Measurements from ENCODE around the gene PLSCR5. TPM values are rescaled to one million over a fixed set of nuclear protein-coding genes. Genes with fewer than 3 reads are reported as not detected.

The PLSCR5 gene
- total RNA-seq, 4 donors from 2014 or later, result not detected

DNA sequence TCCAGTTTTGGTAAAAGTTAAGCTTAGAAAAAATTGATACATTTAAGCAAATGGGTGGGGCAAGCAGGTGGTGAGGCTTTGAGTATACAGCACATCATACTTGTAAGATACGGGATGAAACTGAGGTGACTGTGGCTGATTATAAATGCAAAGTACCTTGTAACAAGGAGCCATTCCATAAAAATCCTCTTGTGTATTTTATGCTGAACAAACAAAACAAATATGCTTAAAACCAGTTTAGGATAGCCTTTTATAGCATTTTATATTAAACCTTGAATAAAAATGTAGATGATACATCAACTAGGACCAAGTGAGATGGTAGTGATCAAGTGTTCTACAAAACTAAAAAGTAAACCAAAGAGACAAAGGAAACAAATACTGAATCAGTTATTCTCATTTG is 64.2 kb downstream of the PLSCR5 start:
- DNase-seq (ENCODE audit: low spot score), result no peak
- ATAC-seq (ENCODE audit: low FRiP score), result no peak
- TF ChIP-seq, protein P1, sequence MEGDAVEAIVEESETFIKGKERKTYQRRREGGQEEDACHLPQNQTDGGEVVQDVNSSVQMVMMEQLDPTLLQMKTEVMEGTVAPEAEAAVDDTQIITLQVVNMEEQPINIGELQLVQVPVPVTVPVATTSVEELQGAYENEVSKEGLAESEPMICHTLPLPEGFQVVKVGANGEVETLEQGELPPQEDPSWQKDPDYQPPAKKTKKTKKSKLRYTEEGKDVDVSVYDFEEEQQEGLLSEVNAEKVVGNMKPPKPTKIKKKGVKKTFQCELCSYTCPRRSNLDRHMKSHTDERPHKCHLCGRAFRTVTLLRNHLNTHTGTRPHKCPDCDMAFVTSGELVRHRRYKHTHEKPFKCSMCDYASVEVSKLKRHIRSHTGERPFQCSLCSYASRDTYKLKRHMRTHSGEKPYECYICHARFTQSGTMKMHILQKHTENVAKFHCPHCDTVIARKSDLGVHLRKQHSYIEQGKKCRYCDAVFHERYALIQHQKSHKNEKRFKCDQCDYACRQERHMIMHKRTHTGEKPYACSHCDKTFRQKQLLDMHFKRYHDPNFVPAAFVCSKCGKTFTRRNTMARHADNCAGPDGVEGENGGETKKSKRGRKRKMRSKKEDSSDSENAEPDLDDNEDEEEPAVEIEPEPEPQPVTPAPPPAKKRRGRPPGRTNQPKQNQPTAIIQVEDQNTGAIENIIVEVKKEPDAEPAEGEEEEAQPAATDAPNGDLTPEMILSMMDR (IDR thresholded peaks at IDR 0.05), result no peak

DNA sequence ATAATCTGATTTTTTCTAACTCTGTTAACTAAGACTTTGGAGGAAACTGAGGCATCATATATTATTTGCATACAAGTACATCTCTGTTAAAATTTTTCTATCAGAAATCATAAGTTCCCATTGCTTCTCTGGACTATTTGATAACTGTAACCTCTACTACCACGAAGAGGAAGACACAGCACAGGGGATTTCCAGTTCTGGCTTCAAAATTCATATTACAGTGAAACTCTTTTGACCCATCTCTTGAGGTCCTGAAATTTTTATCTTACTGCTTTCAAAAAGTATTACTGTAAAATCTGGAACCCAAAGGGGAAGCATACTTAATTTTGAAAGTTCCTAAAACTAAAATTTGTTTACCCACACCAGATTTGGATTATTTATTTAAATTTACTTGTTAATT is 64.9 kb downstream of the PLSCR5 start:
- TF ChIP-seq, protein P1 (IDR thresholded peaks at IDR 0.05), result no peak
- DNase-seq (ENCODE audit: low spot score), result no peak
- ATAC-seq (ENCODE audit: low FRiP score), result no peak

DNA sequence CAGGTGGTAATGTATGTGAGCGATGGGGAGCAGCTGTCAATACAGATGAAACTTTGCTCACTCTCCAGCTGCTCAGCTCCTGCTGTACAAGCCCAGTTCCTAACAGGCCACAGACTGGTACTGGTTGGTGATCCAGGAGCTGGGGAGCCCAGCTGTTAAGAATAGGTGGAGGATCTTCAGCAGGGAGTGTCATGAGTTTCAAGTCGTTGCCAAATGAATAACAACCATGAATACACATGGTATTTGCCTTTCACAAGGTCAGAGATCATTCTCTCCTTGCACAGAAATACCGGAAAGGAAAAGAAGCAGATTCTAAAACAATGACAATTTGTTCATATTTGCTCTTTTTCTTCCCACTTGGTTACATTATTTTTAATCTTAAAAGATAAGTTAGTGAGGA is 65.8 kb downstream of the PLSCR5 start:
- no peak for ATAC-seq (ENCODE audit: low FRiP score)
- no peak for DNase-seq (ENCODE audit: low spot score)
- TF ChIP-seq, protein P1 (IDR thresholded peaks at IDR 0.05), result no peak

DNA sequence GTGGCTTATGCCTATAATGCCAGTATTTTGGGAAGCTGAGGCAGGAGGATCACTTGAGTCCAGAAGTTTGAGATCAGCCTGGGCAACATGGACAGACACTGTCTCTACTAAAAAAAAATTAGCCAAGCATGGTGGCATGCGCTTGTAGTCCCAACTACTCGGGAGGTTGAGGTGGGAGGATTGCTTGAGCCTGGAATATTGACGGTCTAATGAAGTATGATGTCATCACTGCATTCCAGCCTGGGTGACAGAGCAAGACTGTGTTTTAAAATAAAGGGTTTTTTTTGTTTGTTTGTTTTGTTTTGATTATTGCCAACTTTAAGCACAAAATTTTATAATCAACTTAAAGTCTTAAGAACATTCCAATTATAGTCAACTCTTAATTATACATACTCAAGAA is 67.5 kb downstream of the PLSCR5 start:
- TF ChIP-seq, protein P1 (IDR thresholded peaks at IDR 0.05), result no peak
- no peak for ATAC-seq (ENCODE audit: low FRiP score)
- no peak for DNase-seq (ENCODE audit: low spot score)

DNA sequence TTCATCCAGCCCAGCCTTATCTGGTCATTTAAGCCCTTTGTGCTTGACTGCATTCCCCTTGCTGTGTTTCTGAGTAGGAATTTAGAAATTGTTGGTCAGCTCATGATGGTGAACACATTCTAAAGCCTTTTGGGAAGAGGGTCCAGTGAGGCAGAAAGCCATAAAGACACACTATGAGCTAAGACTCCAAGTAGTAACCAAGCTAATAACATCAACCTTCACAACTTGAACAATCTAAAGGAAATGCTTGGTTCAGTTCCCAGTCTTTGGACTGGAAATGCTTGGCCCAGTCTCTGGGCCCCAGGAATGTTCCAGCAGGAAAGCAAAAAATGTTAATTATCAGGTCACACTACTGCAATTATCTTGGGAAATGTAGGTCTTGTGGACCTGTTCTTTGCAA is 68.5 kb downstream of the PLSCR5 start:
- DNase-seq (ENCODE audit: low spot score), result no peak
- TF ChIP-seq, protein P1 (IDR thresholded peaks at IDR 0.05), result no peak
- no peak for ATAC-seq (ENCODE audit: low FRiP score)

Small RNAs within 50 kb of the gene (small RNA-seq; reads per million reads assigned to genes)
- gene RNU6-428P, result not detected

Other genes with a start within 250 kb of the PLSCR5 start
- gene PLSCR2, start 135.8 kb downstream of the PLSCR5 start, total RNA-seq, result not detected
- 100 to 1,000 TPM in 2 of 4 donors, 10 to 100 TPM in 2; 76.6 to 314 (median 189) TPM for gene PLSCR1, start 60.7 kb downstream of the PLSCR5 start, total RNA-seq

All from omental fat pad (tissue), 4 donors.